RKO (cell line): ENCODE data around the gene DISP3.

Experiments used
- DNase-seq: peaks from one replicate; pipeline ENCODE4 v3.0.0-alpha.2; 2016; ENCODE audit warnings: low spot score

Gene DISP3

DNA sequence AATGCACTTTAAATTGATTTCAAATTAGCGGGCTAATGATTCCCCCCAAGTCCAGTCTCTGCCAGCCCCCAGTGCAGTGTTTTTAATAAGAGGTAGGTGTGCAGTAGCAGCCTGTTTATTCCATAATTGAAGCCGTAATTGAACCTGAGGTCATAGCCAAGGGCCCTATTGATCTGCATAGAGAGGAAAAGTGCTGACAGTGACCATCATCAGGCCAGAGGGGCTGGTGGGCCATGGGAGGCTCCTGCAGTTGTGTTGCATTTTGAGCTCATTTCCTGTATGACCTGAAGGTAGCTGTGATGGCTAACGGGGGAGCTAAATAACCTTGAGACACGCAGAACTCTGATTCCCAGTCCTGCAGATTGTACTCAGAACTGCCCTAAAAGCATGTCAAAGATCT, 67.5 kb downstream of the DISP3 start:
- DNase-seq = no peak

DNA sequence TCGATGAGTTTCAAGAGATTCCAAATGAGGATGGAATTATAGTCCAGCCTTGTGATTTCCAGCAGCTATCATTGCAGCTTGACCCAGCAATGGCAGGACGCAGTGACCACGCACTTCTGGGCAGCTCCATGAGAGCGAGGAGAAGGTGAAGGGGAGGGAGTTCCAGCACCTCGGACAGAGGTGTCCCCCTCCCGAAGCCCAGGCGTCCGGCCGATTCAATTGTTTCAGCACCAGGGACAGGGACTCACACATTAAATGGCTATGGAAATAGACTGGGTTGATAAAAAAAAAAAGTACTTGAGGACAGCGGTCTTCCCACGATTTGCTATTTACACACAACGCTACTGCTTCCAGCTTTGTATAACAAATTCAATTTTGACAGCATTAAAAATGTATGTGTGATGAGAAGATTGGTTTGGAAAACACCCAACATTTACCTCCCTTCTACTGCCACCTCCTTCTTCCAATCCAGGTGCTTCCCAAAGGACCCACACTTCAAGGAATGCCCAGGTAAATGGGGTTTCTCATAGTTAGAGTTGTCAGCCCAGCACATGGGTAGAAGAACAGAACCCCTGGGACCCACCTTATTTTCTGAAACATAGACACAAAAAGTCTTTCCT, 71.8 kb downstream of the DISP3 start:
- peak; percentile 86 for DNase-seq

DNA sequence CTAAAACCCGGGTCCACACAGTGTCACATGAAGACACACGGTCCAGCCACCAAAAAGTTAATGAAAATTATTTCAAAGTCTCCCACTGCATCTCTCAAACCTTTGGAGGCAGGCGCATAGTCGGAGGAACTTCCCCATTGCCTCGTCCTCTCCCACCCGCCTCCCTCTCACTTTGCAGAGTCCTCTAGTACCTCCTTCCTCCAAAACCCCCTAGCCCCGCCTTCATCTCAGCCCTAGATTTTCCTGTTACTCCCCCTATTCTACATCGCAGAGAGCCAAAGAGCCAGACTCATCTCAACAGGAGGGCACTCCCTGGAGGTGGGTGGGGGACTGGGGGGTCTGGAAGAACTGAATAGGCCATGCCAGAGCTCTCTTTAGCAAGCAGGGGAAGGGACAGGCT, 79.3 kb downstream of the DISP3 start:
- DNase-seq = no peak

DNA sequence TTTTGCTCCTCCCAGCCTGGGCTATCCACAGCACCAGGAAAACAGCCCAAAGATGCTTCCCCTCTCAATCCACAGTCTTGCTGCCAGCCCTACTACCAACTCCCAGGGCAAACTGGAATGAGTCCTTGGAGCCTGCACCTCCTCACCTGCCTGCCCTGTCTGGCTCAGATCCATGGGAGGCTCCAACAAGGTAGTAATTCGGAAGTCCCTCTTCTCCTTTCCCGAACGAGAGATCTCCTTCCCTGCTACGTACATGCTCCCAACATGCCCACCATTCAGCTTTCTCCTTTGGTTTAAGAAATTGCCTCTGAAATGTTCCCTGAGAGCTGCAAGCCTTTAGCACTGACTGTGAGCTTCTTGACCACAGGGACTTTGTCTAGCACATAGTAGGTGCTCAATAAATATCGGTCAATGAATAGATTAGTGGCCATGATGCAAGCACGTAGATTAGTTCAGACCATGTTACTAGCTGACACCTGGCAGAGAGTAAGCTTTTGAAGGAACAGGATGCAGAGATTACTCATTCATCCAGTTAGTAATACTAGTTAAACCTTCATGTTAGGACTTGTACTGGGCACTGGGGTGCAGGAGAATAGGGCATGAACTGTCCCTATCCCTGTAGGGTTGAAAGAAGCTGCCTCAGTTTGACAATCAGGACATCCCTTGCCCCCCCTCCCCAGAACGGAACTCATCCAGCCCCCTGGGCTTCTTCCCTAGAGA, 80.1 kb downstream of the DISP3 start:
- no peak for DNase-seq

DNA sequence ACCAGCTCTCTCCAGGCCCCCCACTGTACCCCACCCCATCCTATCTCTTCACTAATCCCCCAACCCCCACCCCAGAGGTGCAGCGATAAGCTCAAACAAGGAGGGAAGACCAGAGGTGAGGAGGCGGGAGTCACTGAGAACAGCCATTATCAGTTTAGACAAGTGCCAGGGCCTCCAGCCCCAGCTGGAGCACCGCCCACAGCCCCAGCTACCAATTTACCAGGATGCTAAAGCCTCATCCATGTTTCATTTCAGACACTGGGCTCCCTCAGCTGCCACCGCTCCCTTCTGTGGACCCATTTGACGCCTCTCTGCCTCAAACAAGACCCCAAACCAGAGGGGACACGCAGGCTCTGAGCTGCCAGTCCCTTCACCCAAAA, 80.6 kb downstream of the DISP3 start:
- no peak for DNase-seq

DNA sequence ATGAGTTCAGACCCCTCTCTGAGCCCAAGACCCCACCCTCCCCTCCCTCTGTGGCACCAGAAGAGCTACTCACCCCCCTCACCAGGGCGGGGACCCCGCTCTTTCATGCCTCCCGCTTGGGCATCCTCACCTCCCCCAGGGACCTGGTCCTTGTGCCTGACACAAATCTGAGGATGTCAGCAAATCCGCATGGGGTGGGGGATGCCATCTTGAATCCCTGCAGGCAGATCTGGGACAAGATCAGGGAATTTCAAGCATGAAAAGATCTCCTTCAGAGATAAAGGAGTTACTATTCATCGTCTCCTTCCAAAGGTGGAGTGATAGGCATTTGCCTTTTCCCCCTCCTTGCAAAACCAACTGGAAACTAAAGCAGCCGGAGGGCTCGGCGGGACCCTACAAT, 81.1 kb downstream of the DISP3 start:
- no peak for DNase-seq

DNA sequence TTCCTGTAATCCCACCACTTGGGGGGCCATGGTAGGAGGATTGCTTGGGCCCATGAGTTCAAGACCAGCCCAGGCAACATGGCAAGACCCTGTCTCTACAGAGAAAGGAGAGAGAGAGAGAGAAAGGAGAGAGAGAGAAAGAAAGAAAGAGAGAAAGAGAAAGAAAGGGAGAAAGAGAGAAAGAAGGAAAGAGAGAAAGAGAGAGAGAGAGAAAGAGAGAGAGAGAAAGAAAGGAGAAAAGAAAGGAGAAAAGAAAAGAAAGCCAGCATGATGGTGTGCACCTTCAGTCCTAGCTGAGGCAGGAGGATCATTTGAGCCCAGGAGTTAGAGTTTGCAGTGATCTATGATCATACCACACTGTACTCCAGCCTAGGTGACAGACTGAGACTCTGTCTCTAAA, 82.8 kb downstream of the DISP3 start:
- no peak for DNase-seq

DNA sequence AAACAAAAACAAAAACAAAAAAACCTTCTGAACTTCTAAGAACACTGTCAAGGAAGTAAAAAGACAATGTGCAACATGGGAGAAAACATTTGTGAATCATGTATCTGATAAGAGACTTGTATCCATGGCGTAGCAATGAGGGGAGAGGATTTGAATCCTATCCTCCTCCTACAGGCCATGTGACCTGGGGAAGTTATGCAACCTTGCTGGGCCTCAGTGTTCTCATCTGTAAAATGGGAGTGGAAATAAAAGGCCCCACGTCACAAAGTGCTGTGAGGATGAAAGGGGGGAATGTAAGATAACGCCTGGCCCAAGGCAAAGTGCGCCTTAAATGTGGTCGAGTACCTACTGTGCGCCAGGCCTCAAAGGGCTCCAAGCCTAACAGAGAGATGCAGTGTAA, 83.7 kb downstream of the DISP3 start:
- no peak for DNase-seq

DNA sequence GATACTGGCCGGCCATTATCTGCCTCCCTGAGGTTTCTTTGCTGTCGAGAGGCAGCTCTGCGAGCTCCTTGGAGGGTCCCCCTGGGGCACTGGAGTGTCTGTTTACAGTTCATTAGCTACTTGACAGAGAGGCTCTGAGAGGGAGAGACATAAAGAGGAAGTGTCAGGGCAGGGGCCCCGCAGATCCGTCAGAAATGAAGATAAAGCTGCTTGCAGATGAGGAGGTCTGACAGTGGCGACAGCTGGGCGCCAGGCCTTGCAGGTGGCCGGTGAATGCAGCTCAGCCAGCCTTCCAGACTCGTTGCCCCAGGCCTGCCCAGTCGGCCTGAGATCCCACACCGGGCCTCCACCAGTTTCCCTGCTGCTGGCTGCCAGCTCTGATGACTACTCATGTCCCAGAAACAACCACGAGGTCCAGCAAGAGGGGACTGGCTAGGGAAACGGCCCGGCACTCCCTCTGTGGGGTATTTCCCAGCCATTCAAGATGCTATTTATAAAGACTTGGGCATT, 84.7 kb downstream of the DISP3 start:
- no peak for DNase-seq

DNA sequence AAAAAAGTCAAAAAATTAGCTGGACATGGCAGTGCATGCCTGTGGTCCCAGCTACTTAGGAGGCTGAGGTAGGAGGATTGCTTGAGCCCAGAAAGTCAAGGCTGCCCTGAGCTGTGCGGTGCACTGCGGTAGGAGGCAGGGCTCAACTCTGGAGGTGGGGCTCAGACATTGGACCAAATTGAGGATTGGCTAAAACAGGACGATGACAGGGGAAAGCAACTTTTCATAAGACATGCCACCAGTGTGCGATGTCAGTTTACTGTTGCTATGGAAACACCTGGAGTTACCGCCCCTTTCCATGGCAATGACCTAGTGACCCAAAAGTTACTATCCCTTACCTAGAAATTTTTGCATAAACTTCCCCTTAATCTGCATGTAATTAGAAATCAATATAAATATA, 85.3 kb downstream of the DISP3 start:
- no peak for DNase-seq

DNA sequence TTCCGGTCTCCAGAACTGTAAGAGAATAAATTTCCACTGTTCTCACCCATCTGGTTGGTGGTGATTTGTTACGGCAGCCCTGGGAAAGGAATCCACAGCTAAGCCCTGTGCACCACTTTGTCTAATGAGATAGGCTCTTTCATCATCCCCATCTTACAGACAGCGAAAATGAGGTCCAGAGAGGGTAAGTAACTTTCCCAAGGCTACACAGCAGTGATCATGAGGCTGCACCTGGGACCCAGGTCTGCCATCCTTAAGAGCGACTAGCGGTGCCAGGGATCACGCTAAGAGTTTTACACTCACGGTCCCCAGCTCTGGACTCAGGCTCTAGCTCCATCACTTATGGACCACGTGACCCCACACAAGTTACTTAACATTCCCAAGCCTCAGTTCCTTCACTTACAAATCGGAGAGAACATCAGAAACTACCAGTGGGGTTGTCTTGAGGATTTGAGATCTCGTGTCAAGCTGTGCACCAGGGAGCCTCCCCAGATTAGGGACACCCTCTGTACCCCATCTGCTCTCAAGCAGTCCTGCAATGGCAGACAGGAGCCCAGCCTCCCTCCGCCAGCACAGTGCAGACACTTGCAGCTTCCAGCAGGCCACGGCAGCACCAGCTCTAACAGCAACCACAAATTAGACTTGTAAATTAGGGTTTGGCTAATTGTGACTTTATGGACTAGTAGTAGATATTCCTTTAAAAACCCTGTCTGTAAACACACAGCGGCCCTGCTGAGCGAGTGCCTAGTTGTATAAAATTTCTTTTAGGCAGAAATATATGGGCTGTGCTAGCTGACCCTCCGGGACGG, 87.3 kb downstream of the DISP3 start:
- no peak for DNase-seq

DNA sequence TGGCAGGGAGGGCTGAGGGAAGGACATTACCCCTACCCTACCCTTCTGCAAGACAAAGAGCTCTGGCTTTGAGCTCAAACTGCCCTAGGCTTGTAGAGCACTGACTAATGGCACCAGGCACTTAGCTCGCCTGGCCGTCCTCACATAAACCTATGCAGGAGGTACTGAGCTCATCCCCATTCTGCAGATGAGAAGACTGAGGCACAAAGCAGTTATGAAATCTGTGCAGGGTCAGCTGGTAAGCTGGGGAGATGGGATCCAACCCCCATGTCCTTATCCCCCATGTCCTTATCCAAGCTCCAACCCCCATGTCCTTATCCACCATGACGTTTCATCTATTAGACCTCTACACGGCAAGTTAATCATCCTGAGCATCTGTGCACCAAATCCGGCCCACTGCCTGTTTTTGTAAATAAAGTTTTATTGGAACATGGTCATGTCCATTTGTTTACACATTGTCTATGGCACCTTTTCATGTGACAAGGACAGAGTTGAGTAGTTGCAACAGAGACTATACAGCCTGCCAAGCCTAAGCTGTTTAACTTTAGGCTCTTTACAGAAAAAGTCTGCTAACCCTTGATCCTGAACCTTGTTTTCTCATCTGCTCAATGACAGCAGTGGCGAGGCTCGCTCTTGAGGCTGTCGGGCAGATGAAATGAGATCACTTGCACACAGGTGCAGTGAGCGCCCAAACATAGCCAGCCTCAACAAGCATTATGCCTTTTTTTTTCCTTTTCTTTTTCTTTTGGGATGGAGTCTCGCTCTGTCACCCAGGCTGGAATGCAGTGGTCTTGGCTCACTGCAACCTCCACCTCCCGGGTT, 88.5 kb downstream of the DISP3 start:
- no peak for DNase-seq

DNA sequence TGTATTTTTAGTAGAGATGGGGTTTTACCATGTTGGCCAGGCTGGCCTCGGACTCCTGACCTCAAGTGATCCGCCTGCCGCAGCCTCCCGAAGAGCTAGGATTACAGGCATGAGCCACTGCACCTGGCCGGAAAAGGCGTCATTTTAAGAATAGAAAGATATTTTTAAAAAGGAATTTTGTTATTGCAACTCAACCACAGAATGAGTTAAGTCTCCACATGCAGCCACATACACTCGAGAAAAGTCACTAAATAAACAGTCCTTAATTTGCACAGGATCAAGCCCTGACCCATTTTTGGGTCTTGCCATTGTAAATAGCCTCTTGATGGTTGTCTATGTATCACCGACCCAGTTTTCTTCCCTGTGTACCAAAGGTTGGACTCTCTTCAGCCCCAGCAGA, 89.7 kb downstream of the DISP3 start:
- DNase-seq = no peak

DNA sequence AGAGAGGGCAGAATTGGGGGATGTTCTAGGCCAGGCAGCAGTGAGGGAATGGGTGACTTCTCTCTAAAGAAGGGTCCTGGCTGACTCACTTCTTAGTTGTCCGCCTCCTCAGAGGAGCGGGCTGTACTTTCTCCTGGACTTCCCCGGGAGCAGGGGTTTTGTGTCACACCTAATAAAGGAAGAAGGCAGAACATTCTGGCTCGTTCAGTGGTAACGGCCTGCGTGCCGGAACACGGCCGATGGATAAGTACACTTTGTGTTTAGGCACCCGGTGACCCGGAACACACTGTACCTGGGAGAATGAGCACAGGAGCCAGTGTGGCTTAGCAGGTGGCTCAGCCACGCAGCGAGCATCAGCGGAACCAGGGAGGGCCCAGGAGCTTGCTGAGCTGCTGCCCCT, 90.6 kb downstream of the DISP3 start:
- DNase-seq = no peak

DNA sequence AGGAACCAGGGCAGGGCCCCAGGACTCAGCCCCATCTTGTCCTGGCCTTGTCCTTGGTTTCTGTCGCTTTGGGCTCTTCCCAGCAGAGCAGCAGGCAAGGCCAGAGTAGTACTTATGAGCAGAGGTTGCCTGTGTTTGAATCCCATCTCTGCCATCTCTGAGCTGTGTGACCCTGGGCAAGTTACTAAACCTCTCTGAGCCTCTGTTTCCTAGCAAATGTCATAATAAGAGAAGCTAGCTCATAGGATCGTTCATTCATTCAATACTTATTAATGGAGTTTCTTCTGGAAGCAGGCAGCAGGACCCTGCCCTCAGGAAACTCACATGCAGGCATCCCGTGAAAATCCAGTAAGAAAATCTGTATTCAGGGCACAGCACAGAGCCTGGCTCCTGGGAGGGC, 91.0 kb downstream of the DISP3 start:
- DNase-seq = no peak

DNA sequence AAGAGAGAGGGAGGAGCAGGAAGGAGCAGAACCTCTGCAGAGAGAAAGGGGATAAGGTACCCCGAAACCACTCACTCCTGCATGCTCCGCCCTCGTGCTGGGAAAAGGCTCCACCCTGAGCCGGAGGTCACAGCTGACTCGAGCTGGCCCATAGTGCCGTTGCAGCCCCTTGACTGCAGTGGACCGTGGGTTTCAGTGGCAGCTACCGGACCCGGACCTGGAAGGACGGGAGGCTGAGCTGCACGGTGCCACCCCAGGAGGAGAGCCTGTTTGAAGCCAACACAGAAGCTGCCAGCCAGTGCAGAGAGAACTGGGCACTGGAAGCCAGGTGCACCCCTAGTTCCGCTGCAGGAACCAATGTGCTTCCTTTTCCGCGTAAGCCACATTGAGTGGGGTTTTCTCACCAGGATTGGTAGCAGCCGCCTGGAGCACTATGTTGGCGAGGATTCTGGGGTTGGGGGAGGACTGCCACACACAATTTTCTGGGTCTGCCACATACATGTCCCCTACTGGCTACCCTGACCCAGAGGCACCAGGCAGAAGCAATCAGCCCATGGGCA, 91.9 kb downstream of the DISP3 start:
- no peak for DNase-seq

DNA sequence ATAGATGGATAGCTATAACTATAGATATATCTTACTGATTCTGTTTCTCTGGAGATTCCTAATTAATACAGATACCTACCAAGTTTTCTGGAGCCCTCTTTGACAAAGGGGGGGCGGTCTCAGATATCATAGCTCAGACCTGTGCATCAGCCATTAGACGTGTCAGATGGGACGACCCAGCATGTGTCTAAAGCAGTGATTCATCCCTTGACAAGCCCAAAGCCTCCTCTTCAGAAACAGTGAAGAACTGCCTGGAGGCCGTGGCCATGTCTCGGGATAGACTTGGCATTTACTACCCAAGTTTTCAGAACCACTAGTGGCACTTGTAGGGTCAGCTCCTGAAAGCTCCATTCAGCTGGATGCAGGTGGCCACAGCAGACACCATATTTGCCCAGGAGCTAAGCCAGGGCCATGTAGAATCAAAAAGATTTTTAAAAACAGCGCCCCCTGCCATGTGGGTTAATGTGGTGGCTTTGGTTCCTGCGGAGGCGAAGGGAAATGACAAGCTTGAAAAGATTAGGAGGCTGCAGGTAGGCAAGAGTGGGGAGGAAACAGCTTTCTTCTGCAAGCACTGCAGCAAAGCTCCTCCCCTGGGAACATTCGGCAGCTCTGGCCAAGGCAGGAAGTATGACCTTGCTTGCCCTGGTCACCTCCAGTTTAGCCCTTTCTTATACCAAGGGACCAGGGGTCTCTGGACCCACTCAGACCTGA, 93.1 kb downstream of the DISP3 start:
- DNase-seq = no peak

DNA sequence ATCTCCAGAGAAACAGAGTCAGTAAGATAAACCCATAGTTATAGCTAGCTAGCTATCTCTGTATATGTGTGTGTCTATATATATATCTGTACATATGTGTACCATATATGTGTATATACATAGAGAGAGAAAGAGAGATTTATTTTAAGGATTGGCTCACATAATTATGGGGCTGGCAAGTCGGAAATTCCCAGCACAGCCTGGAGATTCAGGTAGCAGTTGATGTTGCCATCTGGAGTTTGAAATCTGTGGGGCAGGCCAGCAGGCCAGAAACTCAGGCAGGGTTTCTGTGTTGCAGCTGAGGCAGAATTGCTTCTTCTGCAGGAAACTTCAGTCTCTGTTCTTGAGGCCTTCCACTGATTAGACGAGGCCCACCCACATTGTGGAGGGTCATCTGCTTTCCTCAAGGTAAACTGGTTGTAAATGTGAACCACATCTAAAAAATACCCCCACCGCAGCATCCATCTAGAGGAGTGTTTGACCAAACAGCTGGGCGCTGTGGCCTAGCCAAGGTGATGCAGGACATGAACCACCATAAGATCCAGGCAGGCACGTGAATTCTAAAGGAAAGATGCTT, 94.2 kb downstream of the DISP3 start:
- DNase-seq = no peak

DNA sequence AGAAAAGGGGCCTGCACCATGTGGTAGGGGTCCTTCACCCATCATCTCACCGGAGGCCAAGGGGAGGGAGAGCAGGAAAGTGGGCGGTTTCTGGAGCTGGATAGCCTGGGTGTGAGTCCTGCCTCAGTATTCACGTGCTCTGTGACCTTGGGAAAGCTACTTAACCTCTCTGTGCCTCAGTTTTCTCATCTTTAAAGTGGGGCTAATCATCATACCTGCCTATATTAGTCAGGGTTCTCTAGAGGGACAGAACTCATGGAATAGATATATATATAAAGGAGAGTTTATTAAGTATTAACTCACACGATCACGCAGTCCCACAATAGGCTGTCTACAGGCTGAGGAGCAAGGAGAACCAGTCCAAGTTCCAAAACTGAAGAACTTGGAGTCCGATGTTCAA, 96.6 kb downstream of the DISP3 start:
- no peak for DNase-seq

DNA sequence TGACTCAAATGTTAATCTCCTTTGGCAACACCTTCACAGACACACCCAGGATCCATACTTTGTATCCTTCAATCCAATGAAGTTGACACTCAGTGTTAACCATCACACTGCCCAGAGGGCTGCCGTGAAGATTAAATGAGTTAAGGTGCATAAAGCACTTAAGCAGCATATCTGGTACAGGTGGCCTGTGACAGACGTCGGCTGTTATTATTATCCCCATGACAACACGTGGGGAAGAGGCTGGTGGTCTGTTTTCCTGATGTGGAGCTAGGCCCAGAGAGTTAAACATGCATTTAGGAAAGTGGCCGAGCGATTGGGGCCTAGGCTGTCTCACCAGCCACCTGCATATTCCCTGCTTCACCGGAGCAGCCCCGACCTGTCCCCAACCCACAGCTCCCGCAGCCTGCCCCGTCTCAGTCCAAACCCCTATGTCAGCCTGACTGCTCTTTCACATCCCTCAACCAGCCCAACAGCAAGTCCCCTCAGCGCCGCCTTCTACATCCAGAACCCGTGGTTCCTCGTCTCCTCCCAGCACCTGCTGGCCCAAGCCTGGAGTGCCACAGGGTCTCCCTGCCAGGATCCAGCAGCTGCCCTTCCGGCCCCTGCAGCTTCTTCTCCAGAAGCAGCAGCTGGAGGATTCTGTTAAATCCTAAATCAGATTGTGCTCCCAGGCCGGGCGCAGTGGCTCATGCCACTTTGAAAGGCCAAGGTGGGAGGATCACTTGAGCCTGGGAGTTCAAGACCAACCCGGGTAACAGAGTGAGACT, 97.3 kb downstream of the DISP3 start:
- DNase-seq = no peak
